ENCODE measurements around the gene SNRPD3.
A peak's percentile ranks its signal among the peaks of the same experiment; 100 is the strongest.
"Not testable (repeated sequence)": the region's sequence is repeated elsewhere in the genome, so short reads cannot be mapped to it uniquely, and the experiment has no call there.

The SNRPD3 gene

DNA sequence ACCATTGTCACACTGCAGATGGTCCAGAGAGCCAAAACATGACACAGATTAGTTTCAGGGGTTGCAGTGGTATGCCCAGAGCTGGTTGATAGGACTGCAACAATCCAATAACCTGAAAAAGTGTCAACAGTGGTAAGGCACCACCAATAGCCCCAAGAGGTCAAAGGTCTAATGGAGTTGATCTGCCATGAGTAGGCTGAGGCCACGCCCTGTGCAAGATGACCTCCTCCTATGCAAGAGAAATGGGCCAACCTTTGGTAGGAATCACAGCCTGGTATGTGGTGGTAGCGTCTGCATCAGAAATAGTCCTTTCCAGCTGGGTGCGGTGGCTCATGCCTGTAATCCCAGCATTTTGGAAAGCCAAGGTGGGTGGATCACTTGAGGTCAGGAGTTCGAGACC is 20.5 kb upstream of the SNRPD3 start:
- DNase-seq = no peak

DNA sequence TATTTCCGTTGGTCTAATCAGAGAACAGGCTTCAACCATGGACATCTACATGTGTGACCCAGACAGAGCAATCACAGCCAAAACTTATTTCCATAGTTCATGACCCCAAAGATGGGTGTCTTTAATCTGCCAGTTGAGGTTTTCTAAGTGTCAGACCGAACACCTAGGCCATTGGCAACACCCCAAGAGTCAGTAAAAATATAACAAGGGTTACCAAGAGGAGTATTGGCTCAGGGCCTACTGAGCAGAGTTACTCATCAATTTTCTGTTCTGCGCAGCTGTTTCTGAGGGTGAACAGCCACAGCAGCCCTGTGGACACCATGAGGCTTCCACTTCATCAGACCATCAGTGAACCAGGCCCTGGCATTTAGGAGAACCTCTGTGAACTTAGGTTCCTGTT is 19.7 kb upstream of the SNRPD3 start:
- DNase-seq = no peak

DNA sequence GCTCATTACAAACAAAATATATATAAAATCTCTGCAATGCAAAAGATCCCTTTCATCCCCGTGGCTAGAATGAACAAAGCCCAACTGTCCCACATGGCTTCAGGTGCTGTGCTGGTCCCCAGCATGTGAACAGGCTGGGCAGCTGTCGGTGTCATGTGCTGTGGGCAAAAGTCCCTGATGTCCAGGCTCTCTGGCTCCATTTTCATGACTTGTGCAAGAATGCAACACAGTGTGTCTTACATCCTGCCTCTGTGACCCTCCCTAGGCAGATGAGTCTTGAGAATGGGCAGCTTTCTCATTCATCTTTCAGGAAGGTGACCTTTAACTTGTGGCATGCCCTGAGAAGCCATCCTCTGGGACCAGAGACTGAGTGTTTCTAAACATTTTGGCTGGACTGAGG is 15.3 kb upstream of the SNRPD3 start:
- DNase-seq = no peak

DNA sequence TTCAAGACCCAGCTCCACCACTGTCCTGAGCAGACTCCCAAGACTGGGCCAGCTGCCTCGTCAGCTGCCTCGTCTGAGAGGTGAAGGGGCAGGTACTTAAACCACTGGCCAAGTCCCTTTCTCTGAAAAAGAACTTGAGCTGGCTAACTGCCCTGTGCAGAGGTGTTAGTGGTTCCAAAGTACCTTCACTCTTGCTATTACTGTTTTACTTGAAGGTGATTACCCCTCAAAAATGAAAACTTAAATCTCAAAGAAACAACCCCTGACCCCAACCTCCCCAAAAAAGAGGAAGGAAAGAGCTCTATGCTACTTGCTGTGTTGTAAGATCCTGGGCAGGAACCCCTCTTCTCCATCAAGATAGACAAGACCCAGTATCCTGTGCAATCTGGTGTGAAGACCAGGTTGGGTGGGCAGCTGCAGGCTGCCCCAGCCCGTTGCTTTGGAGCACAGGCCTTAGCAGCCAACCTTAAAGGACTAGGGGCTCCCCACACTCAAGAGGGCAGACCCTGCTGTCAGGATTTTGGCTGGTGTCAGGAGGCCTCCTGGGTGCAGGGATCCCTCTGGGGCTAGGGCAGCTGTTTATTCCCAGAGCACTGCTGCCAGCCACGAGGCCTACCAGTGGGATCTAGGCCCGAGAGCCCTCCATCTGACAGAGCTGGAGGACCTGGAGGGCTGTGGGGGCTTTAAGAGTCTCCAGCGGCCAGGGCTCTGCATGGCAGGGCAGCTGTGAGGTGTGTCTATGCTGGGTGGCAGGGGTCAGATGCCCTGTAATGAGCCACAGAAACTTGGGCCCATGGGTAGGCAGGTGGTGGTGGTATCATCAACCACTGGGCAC is 13.9 kb upstream of the SNRPD3 start:
- no peak for DNase-seq

DNA sequence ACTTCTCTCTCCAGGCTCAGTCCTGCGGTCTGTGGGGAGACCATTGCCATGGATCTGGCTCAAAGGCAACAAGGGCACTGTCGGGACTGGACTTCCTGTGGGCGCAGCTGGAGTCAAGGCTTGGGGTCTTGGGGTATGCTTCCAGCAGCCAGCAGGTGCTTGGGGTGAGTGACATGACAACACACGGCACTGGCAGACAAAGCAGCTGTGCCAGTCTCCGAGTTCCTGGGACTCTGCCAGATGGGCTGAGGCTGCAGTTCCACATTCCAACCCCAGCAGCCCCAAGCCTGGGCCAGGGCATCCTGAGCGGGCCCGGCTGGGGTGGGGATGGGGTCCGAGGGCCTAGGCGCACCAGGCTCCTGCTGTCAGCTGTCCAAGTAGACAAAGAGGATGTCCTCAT is 13.2 kb upstream of the SNRPD3 start:
- DNase-seq = no peak

DNA sequence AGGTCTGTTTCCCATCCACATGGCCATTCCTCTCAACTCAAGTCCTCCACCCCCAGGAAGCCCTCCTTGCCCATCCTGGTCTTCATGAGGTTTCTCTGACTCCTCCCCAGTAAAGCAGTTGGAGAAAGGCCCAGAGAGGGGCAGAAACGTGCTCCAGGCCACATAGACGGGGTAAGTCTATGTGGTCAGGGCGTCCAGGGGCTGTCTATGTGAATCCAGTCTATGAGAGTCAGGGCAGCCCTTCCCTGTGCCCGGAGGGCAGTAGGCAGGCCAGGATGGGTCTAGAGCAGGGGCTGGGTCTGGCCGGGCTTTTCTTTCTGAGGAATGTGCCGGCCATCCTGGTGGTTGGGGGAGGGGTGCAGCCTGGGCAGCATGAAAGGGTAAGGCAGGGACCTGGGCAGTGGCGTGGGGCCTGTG is 12.6 kb upstream of the SNRPD3 start:
- no peak for DNase-seq

DNA sequence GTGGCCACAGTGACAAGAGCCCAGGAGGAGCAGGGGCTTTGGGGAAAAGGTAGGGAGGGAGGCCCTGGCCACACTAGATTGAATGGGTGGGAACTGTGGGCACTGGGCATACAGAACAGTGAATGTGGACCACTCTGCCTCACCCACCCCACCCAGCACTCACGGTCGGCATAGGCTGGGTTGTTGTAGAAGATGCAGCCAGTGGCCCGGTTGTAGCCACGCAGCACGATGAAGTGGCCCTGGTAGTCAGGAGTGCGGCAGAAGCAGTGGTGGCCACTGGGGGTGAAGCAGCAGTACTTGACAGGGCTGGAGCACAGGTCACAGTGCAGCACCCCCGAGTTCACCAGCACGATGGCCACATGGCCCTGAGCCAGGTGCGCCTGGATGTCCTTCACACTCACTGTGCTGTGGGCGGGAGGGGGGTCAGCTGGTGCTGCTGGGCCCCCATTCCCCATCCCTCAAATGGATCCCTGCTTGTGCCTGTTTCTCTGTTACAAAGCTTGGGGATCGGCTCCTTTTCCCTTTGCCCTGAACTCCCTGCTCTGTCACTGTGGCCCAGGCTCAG is 12.0 kb upstream of the SNRPD3 start:
- DNase-seq = no peak

DNA sequence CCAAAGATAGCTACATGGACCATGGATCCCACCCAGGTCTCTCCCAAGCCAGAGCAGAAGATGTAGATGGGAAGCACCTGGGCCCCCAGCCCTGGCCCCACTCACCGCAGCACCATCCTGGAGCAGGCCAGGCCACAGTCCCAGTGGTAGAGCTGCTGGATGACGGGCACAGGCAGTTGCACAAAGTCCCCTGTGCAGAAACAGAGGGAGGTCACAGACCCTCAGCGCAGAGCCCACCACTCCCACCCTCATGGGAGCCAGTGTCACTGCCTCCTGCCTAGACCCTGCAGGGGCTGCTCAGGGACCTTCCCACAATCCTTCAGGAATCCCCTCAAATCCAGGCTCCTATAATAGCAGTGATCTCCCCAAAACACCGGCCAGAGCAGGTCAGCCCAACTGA is 7.0 kb upstream of the SNRPD3 start:
- no peak for DNase-seq

DNA sequence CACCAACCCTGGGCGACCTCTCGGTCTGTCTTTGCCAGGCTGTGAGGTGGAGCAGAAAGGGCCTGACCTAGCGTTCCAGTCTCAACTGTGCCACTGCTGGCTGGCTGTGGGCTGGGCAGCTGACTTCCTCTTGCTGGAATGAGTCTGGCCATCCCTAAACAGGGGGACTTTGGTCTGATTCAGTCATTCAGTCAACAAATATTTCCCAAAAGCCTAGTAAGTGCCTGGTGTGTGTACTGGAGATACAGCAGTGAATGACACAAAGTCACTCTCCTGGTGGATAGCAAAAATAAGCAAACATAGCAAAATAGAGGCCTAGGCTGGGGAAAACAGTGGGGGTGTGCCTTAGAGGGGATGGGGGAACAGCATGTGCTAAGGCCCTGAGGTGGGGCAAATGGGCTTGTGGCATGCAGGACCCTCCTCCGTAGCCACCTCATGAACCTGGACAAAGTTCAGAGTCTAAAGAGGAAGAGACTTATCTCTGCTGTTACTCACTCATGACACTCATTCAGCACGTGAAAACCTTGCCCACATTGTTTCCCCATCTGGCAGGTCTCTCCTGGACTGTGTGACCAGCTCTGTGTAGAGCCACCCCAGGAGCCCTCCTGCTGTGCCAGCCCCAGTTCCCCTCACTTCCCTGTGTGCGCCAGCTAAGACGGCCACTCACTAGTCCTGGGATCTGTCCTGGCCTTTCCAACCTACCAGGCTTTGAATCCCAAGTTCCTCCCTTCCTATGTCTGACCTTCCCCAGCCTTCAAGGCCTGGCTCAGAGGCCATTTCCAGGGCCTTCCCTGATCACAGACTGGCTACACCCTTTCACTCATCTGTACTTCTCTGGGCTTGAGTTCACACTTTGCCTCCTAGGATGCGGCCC is 5.5 kb upstream of the SNRPD3 start:
- DNase-seq = no peak

DNA sequence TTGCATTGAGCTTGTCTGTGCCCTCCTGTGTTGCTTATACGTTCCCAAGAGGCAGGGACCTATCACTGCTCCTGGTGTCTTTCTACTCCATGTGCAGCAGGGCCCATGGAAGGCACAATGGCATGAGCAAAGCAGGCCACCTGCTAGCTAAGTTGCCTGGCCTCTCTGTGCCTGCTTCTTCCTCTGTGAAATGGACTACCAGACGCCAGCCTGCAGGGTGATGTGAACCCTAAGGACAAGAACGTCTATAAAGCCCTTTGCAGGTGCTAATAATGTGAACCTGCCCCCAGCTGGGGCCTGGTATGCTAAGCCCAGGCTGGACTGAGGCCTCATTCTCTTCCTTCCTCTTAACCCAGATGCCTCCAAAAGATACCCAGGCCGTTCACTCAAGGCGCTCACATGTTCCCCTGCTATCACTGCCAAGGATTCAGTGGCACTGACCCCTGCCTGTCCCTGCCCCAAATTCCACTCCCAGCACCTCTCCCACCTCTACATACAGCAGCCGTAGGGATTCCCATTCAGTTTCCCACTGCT is 4.8 kb upstream of the SNRPD3 start:
- no peak for DNase-seq

DNA sequence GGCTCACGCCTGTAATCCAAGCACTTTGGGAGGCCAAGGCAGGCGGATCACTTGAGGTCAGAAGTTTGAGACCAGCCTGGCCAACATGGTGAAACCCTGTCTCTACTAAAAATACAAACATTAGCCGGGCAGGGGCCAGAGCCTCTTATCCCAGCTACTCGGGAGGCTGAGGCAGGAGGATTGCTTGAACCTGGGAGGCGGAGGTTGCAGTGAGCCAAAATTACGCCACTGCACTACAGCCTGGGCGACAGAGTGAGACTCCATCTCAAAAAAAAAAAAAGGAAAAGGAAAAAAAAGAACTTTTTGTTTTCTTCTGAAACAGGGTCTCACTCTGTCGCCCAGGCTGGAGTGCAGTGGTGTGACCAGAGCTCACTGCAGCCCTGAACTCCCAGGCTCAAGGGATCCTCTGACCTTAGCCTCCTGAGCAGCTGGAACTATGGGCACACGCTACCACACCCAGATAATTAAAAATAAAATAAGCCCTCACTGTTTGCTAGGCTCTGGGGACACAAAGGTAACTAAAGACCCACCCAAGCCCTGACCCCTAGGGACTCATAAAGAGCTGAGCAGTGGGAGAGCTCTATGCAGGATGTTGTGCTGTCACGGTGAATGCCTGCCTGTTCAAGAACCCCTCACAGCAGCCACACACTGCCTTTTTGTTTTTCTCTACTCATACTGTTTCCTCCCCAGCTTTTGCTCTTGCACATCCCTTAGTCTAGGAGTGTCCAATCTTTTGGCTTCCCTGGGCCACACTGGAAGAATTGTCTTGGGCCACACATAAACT is 3.1 kb upstream of the SNRPD3 start:
- not testable (repeated sequence) for DNase-seq

DNA sequence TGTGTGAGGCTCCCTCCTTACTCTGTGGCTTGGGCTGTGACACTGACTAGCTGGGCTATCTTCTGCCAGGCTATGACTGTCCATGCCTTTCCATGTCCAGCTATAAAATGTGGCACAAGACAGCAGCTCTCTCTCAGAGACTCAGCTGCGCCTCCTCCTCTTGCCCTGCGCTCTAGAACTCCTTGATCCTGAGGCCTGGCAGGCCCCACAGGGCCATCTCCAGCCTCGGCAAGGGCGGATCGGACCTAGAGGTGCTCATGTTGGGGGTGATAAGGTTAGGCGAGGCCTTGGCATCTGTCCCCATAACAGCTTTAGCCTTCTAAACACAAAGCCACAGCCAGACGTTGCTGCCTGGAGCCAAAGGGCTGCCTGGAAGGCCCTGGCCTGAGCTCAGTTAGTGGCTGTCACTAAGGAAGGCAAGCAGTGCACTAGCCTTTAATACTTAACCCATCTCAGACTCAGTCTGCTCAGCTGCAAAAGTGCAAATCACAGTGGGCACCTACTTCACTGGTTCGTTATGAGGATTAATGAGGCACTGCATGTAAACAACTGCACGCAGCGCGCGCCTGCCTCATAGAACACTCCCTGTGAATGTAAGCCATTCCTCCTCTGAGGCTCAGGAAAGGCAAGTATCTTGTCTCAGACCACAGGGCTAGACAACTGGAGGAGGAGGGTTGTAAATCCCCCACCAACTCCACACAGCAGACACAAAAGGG is 2.0 kb upstream of the SNRPD3 start:
- peak; percentile 10 for DNase-seq

DNA sequence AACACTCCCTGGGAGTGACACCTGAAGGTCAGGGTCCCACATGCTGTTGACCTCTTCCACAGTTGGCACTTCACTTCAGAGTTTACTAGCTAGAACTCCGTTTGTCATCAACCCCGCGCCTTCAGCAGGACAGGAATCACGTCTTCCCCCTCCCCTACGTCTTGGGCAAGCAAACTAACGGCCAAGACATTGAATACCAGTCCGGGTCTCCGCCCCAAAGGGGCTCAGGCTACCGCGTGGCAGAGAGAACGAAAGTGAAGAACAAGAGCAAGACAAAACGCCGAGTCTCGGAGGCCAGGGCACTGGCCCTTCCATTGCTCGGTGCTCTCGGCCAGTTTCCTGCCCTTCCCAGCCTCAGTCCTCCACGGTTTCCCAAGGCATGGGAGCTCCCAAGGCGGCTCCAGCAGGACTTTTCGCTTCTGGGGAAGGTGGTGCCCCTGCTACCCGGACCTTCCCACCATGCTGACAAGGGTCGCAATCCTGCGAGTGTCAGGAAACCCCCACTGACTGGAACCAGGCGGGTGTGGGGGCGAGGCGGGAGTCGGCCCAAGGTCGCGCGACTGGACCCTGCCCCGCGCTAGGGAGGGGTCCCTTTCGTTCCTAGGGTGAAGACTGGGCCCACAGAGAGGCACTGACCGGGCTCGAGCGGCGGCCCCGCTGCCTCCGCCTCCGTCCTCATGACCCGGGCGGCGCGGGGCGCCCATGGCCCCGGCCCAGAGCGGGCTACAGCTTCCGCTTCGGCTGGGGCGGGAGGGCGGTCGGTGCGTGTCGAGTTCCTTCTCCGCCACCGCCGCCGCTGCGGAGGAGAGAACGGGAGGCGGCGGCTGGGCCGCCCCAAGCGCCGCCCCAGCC is 1.3 kb upstream of the SNRPD3 start, which contains the start of gene GUCD1:
Gene GUCD1, minus strand, starts transcription at position 826 of the 852 bp plus-strand sequence. Its CDS starts 147 bp downstream, at position 679.
- DNase-seq = peak; percentile 24

DNA sequence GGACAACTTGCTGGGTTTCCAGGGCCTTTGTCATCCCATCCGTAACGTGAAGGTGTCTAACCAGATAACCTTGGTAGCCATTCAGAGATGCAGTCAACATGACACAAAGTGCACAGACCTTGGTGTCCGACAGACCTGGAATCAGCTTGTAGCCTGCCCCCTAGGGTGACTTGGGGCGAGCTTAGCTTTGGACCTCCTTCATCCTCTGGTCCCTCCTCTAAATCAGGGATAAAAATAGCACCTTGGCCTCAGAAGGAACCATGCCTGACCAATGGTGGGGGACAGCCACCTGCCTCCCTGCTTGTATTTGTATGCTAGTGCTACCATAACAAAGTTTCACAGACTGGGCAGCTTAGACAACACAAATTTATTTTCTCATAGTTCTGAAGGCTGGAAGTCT is 3.7 kb downstream of the SNRPD3 start:
- DNase-seq = no peak

DNA sequence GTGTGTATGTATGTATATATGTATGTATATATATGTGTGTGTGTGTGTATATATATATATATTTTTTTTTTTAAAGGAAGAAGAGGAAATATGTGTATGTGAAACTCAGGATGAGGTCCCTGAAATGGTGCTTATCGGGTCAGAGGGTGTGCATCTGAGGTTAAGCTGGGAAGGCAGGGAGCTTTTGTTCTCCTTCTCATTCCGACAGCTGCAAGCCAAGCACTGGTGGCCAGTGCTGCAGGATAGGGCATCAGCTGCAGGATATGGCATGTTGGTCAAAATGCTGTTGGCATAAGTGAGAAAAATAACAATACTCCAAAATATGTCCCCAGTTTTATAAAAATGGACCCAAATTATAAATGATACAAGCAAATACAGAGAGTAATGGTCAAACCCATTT is 7.4 kb downstream of the SNRPD3 start:
- no peak for DNase-seq

DNA sequence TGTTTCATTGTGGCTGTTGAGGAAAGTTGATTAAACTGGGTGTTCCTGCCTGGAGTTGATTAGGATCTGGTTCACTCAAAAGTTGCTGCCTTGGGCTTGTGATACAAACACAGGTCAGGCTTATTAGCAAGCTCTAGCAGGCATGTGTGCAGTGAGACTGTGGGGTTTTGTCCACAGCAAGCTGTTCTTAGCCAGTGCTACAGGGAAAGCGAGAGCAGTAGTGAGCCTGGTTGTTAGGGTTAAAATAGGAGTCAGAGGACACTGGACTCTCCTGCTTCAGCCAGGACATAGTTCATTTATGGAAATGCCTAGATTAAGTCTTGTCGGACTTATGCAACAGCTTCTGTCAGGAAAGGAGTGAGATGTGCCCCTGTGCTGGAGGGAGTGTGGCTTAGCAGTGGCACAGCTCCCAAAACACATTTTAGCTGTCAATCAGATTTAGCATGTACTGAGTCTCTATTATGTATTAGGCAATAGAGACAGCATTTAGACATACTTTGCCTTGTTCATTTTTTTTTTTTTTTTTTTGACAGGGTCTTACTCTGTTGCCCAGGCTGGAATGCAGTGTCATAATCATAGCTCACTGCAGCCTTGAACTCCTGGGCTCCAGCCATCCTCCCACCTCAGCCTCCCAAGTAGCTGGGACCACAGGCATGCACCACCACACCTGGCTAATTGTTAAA is 8.7 kb downstream of the SNRPD3 start:
- DNase-seq = no peak

DNA sequence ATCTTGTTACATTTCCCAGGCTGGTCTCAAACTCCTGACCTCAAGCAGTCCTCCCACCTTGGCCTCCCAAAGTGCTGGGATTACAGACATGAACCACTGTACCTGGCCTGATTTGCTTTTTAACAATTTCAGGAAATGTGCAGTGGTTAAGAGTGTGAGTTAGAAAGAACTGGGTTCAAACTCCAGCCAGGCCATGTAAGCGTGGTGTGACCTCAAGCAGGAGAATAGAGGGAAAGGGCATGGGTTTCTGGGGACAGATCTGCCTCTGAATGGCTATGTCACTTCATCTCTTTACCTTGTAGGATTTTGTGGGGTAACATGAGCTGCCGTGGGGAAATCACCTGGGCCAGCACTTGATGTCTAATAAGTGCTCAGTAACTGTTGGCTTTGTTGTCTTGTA is 9.3 kb downstream of the SNRPD3 start:
- no peak for DNase-seq

DNA sequence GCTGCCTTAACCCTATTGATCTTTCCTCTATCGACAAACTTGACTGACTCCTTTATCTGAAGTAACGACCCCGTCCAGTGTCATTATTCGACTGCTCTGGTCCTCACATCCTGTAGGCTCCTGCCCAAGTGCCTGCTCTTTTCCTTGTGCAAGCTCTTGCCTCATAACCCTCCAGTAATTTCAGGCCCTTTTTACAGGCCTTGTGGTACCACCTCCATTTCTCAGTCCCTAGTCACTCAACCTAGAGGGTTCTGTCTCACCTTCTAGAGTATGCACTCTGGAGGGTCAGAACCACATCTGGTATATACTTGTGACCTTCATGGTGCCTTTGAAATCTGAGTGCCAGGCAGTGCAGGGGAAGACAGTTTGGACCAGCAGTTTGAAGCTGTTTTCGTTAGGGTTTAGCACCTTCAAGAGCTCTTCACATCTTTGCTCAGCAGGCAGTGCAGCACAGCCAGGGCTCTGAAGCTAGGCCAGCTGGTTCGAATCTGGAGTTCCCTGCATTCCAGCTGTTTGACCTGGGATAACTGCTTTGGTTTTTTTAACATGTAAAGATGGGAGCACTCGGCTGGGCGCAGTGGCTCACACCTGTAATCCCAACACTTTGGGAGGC is 11.2 kb downstream of the SNRPD3 start:
- no peak for DNase-seq

DNA sequence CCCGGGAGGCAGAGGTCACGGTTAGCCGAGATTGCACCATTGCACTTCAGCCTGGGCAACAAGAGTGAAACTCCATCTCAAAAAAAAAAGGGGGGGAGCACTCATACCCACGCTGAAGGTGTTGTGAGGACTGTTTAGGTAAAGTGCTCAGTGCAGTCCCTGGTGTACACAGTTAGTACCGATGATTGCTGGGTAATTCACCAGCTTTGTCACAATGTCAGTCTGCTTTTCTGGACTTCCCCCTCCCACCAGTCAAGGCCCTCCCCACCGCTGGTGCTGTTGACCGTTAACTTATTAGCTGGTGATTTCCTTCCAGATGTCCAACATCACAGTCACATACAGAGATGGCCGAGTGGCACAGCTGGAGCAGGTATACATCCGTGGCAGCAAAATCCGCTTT is 11.9 kb downstream of the SNRPD3 start:
- DNase-seq = no peak

DNA sequence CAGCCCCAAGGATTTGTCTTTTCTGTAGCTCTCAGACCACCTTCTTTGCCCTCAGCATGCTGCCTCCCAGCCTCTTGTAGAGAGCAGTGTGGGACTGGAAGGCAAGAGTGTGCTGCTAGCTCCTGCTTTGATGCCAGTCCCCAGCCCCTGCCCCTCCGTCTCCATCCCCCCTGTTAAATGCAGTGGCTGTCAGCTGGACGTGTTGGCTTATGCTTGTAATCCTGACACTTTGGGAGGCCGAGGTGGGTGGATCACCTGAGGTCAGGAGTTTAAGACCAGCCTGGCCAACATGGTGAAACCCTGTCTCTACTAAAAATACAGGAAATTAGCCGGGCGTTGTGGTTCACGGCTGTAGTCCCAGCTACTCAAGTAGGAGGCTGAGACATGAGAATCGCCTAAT is 15.5 kb downstream of the SNRPD3 start:
- no peak for DNase-seq

All from CD4-positive, alpha-beta T cell treated with Interleukin-21 for 1 hour (primary cell).